HCT116 (cell line): Measurements from ENCODE around the gene CAMK2G. TPM values are rescaled to one million over a fixed set of nuclear protein-coding genes. Genes with fewer than 3 reads are reported as not detected.
A peak's percentile ranks its signal among the peaks of the same experiment; 100 is the strongest.

ENCODE experiments used
- ATAC-seq: fragments of 200-7000 bp; cut with Tn5 transposase; 2 replicates; pipeline ENCODE4 v1.9.1; 2020; ENCODE audit warnings: mild to moderate bottlenecking, moderate library complexity
- BruUV-seq: library from RNA; stranded (reverse); fragments of 400-500 nt; replicated peaks from 2 replicates; lab custom pipeline; 2021; lab: Mats Ljungman, UMichigan
- CTCF ChIA-PET: fragments of 300-600 bp; sonication (Branson Sonifier 250); formaldehyde crosslinking; loops from one replicate; lab custom pipeline; 2021; ENCODE audit warnings: antibody characterized with exemption; lab: Charles Lee
- POLR2A ChIA-PET: fragments of 300-600, 350-600 bp; sonication (Branson Sonifier 250); formaldehyde crosslinking; loops from one replicate; lab custom pipeline; 2021; ENCODE audit warnings: antibody characterized with exemption; lab: Charles Lee
- RAD21 ChIA-PET, 2 experiments: fragments of 300-600 bp; sonication (Branson Sonifier 250); formaldehyde crosslinking; loops; one replicate each; lab custom pipeline; 2023; ENCODE audit warnings: low total read pairs in 2 of 2; ENCODE audit not compliant: uncharacterized antibody in 2 of 2, unreplicated experiment in 2 of 2, low non-redundant PET in 1 of 2; lab: Charles Lee
- DNase-seq: peaks from one replicate; pipeline ENCODE4 v3.0.0-alpha.2; 2010; ENCODE audit warnings: low read depth, low spot score
- H2AFZ ChIP-seq: fragments of 200-600 bp; shearing (Covaris generic), sonication (generic); 2 replicates; pipeline ENCODE4 v1.6.1; 2017; ENCODE audit warnings: low read depth, mixed run types, mixed read lengths, antibody characterized with exemption, low read length; ENCODE audit not compliant: poor library complexity, severe bottlenecking
- H3K27ac ChIP-seq: 2 replicates; pipeline ENCODE4 v1.5.1; 2012; ENCODE audit warnings: low read depth, low read length
- H3K27me3 ChIP-seq: fragments of 200-600 bp; sonication (generic); 2 replicates; pipeline ENCODE4 v1.6.1; 2016; ENCODE audit warnings: mixed run types, low read length, mixed read lengths; ENCODE audit not compliant: insufficient read depth
- H3K36me3 ChIP-seq, 2 experiments: fragments of 200-500 bp in 1 of 2; fragments of 200-600 bp in 1 of 2; sonication (Bioruptor generic) in 1 of 2; sonication (generic) in 1 of 2; 2 replicates each; pipeline versions ENCODE4 v1.5.1 to v1.6.1; 2014 to 2016; ENCODE audit warnings: low read length in 2 of 2, inconsistent platforms in 1 of 2, mixed read lengths in 1 of 2, mixed run types in 1 of 2; ENCODE audit not compliant: insufficient read depth in 2 of 2, control insufficient read depth in 1 of 2
- H3K4me1 ChIP-seq, 2 experiments: fragments of 200-600 bp in 1 of 2; sonication (generic) in 1 of 2; 2 replicates each; pipeline versions ENCODE4 v1.5.1 to v1.6.1; 2012 to 2017; ENCODE audit warnings: low read length in 2 of 2, inconsistent platforms in 1 of 2, mild to moderate bottlenecking in 1 of 2, mixed read lengths in 1 of 2, mixed run types in 1 of 2, moderate library complexity in 1 of 2; ENCODE audit not compliant: insufficient read depth in 2 of 2, control insufficient read depth in 1 of 2
- H3K4me2 ChIP-seq: fragments of 200-600 bp; sonication (generic); 2 replicates; pipeline ENCODE4 v1.6.1; 2017; ENCODE audit warnings: mixed run types, low read length, mixed read lengths
- H3K4me3 ChIP-seq, 2 experiments: fragments of 200-600 bp in 1 of 2; sonication (generic) in 1 of 2; replicated peaks in 1 of 2; 2 replicates each; pipeline ENCODE4 v1.5.1; 2011 to 2016; ENCODE audit warnings: low read length in 2 of 2, control low read depth in 1 of 2, low read depth in 1 of 2, mild to moderate bottlenecking in 1 of 2, mixed read lengths in 1 of 2, mixed run types in 1 of 2
- H3K79me2 ChIP-seq: fragments of 200-600 bp; sonication (generic); 2 replicates; pipeline ENCODE4 v1.6.1; 2017; ENCODE audit warnings: mild to moderate bottlenecking, mixed run types, low read length, moderate library complexity, mixed read lengths; ENCODE audit not compliant: insufficient read depth
- H3K9ac ChIP-seq: fragments of 200-600 bp; sonication (generic); 2 replicates; pipeline ENCODE4 v1.6.1; 2016; ENCODE audit warnings: low read length, mixed read lengths
- H3K9me2 ChIP-seq: fragments of 200-600 bp; sonication (generic), shearing (Covaris generic); 2 replicates; pipeline ENCODE4 v1.6.1; 2017; ENCODE audit warnings: mixed run types, mild to moderate bottlenecking, moderate library complexity; ENCODE audit not compliant: insufficient read depth
- H3K9me3 ChIP-seq, 2 experiments: fragments of 200-500 bp in 1 of 2; fragments of 200-600 bp in 1 of 2; sonication (Bioruptor generic) in 1 of 2; sonication (generic) in 1 of 2; 2 replicates each; pipeline ENCODE4 v1.6.1; 2014 to 2017; ENCODE audit warnings: low read length in 2 of 2, mixed read lengths in 2 of 2, inconsistent platforms in 1 of 2, low read depth in 1 of 2, mild to moderate bottlenecking in 1 of 2, mixed run types in 1 of 2, moderate library complexity in 1 of 2; ENCODE audit not compliant: control insufficient read depth in 1 of 2, insufficient read depth in 1 of 2
- H4K20me1 ChIP-seq: fragments of 200-600 bp; sonication (generic), shearing (Covaris generic); 2 replicates; pipeline ENCODE4 v1.6.1; 2017; ENCODE audit warnings: mixed run types, mild to moderate bottlenecking, moderate library complexity; ENCODE audit not compliant: insufficient read depth
- ATF3 ChIP-seq: IDR thresholded peaks from 2 replicates; pipeline ENCODE4 v1.6.1; 2012
- CBX3 ChIP-seq: IDR thresholded peaks from 2 replicates; pipeline ENCODE4 v1.6.1; 2012; ENCODE audit warnings: low read depth
- CEBPB ChIP-seq: IDR thresholded peaks from 2 replicates; pipeline ENCODE4 v1.6.1; 2012; ENCODE audit warnings: low read depth
- CTCF ChIP-seq, 3 experiments: fragments of 200-600 bp in 1 of 3; sonication (generic) in 1 of 3; IDR thresholded peaks in 2 of 3; conservative IDR thresholded peaks in 1 of 3; 2 replicates each; pipeline ENCODE4 v1.5.1; 2012 to 2017; ENCODE audit warnings: low read depth in 2 of 3, low read length in 2 of 3, antibody characterized with exemption in 1 of 3, borderline replicate concordance in 1 of 3, control low read depth in 1 of 3, mild to moderate bottlenecking in 1 of 3, mixed read lengths in 1 of 3, mixed run types in 1 of 3, moderate library complexity in 1 of 3; ENCODE audit not compliant: insufficient read depth in 1 of 3
- EGR1 ChIP-seq: IDR thresholded peaks from 2 replicates; pipeline ENCODE4 v1.6.1; 2012; ENCODE audit warnings: low read depth
- ELF1 ChIP-seq: IDR thresholded peaks from 2 replicates; pipeline ENCODE4 v1.6.1; 2012; ENCODE audit warnings: low read depth, borderline replicate concordance
- EZH2phosphoT487 ChIP-seq: fragments of 200-600 bp; IDR thresholded peaks from 2 replicates; pipeline ENCODE4 v1.6.1; 2018; ENCODE audit warnings: antibody characterized with exemption, borderline replicate concordance
- FOSL1 ChIP-seq: IDR thresholded peaks from 2 replicates; pipeline ENCODE4 v1.6.1; 2012; ENCODE audit warnings: low read depth
- POLR2A ChIP-seq: IDR thresholded peaks from 2 replicates; pipeline ENCODE4 v1.7.0; 2011; ENCODE audit warnings: borderline replicate concordance; ENCODE audit not compliant: insufficient read depth, insufficient read length; ENCODE audit errors: extremely low read depth
- POLR2AphosphoS5 ChIP-seq: IDR thresholded peaks from 2 replicates; pipeline ENCODE4 v1.6.1; 2011; ENCODE audit warnings: mild to moderate bottlenecking, low read depth, low read length, moderate library complexity
- RAD21 ChIP-seq: IDR thresholded peaks from 2 replicates; pipeline ENCODE4 v1.6.1; 2012; ENCODE audit warnings: low read depth, mild to moderate bottlenecking
- SIN3A ChIP-seq: IDR thresholded peaks from 2 replicates; pipeline ENCODE4 v1.6.1; 2012; ENCODE audit warnings: low read depth
- SP1 ChIP-seq: IDR thresholded peaks from 2 replicates; pipeline ENCODE4 v1.6.1; 2012; ENCODE audit warnings: low read depth
- TCF7L2 ChIP-seq: IDR thresholded peaks from 2 replicates; pipeline ENCODE4 v1.7.0; 2011; ENCODE audit warnings: borderline replicate concordance, inconsistent platforms; ENCODE audit not compliant: insufficient read depth, insufficient read length; ENCODE audit errors: extremely low read depth
- YY1 ChIP-seq: IDR thresholded peaks from 2 replicates; pipeline ENCODE4 v1.6.1; 2011; ENCODE audit warnings: low read length, low read depth, moderate library complexity, mild to moderate bottlenecking; ENCODE audit not compliant: insufficient replicate concordance; ENCODE audit errors: extremely low read depth
- ZBTB33 ChIP-seq: IDR thresholded peaks from 2 replicates; pipeline ENCODE4 v1.6.1; 2011; ENCODE audit warnings: mild to moderate bottlenecking, low read length, moderate library complexity; ENCODE audit not compliant: insufficient replicate concordance; ENCODE audit errors: extremely low read depth
- ZFX ChIP-seq: fragments of 450-650 bp; IDR thresholded peaks from 2 replicates; pipeline ENCODE4 v1.6.1; 2017
- ZNF274 ChIP-seq: fragments of 200-500 bp; sonication (Bioruptor generic); IDR thresholded peaks from 2 replicates; pipeline ENCODE4 v1.6.1; 2014; ENCODE audit warnings: mild to moderate bottlenecking, low read depth, low read length, inconsistent platforms
- intact Hi-C: fragments of 100-400 bp; cut with micrococcal nuclease; formaldehyde crosslinking; loops from 2 replicates; pipeline ENCODE4 v1.10.0; 2022
- total RNA-seq: library from RNA; stranded (reverse); gene quantifications from one replicate; pipeline ENCODE4 v1.2.1, GENCODE V29; 2021; ENCODE audit not compliant: unreplicated experiment
- TF ChIP-seq, protein P1 (sequence below): IDR thresholded peaks from 2 replicates; pipeline ENCODE4 v1.6.1; 2012
- TF ChIP-seq, protein P2 (sequence below): IDR thresholded peaks from 2 replicates; pipeline ENCODE4 v1.6.1; 2012; ENCODE audit warnings: low read depth

Gene CAMK2G
- total RNA-seq, 1 experiment from 2014 or later: 28.3 TPM

- TSS peak; percentile 11 for BruUV-seq
- no peaks in the 10 kb centered on the region for H4K20me1 ChIP-seq
Measured at GRCh38 chr10:73858013-73858708, 16.2 kb downstream of the CAMK2G start.

More at GRCh38 chr10:73858013-73858708, 16.2 kb downstream of the CAMK2G start:
- CTCF ChIA-PET: interaction anchor here (1.2 kb wide), 1 partner anchor 21 kb away, joined by 3 read pairs; no protein-coding TSS in a partner anchor
- intact Hi-C loops: no loop called here
- RAD21 ChIA-PET: no interaction called here
- ATAC-seq (no peak), DNase-seq (no peak)
- Histone ChIP-seq H3K9me2 (no peaks in the 10 kb centered on the region), H2AFZ (no peak overlapping the region), H3K27ac (no peak overlapping the region), H3K4me1 (peaks cover 0 to 7% of the 10 kb centered on the region in 2 experiments; a peak in 1 of 4 replicates), H3K9me3 (no peaks in the 10 kb centered on the region), H3K36me3 (peaks cover 12 to 37% of the 10 kb centered on the region in 2 experiments; a peak in 3 of 4 replicates), H3K4me2 (no peak overlapping the region), H3K4me3 (no peak overlapping the region), H3K27me3 (no peaks in the 10 kb centered on the region), H3K79me2 (no peaks in the 10 kb centered on the region), H3K9ac (no peak overlapping the region)
- POLR2A ChIA-PET: no interaction called here
- TF ChIP-seq, protein P1, sequence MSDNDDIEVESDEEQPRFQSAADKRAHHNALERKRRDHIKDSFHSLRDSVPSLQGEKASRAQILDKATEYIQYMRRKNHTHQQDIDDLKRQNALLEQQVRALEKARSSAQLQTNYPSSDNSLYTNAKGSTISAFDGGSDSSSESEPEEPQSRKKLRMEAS: no peak
- TF ChIP-seq POLR2A: no peak
- TF ChIP-seq ELF1: no peak
- TF ChIP-seq TCF7L2: no peak
- TF ChIP-seq, protein P2, sequence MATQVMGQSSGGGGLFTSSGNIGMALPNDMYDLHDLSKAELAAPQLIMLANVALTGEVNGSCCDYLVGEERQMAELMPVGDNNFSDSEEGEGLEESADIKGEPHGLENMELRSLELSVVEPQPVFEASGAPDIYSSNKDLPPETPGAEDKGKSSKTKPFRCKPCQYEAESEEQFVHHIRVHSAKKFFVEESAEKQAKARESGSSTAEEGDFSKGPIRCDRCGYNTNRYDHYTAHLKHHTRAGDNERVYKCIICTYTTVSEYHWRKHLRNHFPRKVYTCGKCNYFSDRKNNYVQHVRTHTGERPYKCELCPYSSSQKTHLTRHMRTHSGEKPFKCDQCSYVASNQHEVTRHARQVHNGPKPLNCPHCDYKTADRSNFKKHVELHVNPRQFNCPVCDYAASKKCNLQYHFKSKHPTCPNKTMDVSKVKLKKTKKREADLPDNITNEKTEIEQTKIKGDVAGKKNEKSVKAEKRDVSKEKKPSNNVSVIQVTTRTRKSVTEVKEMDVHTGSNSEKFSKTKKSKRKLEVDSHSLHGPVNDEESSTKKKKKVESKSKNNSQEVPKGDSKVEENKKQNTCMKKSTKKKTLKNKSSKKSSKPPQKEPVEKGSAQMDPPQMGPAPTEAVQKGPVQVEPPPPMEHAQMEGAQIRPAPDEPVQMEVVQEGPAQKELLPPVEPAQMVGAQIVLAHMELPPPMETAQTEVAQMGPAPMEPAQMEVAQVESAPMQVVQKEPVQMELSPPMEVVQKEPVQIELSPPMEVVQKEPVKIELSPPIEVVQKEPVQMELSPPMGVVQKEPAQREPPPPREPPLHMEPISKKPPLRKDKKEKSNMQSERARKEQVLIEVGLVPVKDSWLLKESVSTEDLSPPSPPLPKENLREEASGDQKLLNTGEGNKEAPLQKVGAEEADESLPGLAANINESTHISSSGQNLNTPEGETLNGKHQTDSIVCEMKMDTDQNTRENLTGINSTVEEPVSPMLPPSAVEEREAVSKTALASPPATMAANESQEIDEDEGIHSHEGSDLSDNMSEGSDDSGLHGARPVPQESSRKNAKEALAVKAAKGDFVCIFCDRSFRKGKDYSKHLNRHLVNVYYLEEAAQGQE: no peak
- no peak for TF ChIP-seq ATF3
- TF ChIP-seq RAD21: no peak
- no peak for TF ChIP-seq CTCF (IDR thresholded peaks at IDR 0.05 in 2 of 3, conservative IDR thresholded peaks at IDR 0.05 in 1 of 3; ENCODE audit: borderline replicate concordance in 1 of 3, insufficient read depth in 1 of 3, low read depth in 2 of 3, low read length in 2 of 3)
- TF ChIP-seq EZH2phosphoT487: no peak
- no peak for TF ChIP-seq SP1
- no peak for TF ChIP-seq EGR1
- TF ChIP-seq CBX3: no peak
- no peak for TF ChIP-seq YY1
- no peak for TF ChIP-seq ZFX
- no peak for TF ChIP-seq CEBPB
- no peak for TF ChIP-seq ZBTB33
- TF ChIP-seq SIN3A: no peak
- TF ChIP-seq ZNF274: no peak
- TF ChIP-seq POLR2AphosphoS5: no peak
- TF ChIP-seq FOSL1: no peak
- TF ChIP-seq, all 23 proteins: peak for 0
